Stimulated activated CD4-positive, alpha-beta T cell treated with anti-CD3 and anti-CD28 coated beads, Interleukin-12 subunit alpha, Interleukin-12 subunit beta, amount 100 ng/mL, for 24 hours (primary cell): Measurements from ENCODE around the gene ITGB1BP1.

Experiments used
- DNase-seq, 2 experiments: peaks; one replicate each; pipeline ENCODE4 v3.0.0-alpha.2; 2020; ENCODE audit warnings: low read depth in 2 of 2

ITGB1BP1 gene

GRCh38 chr2:9378433-9379390 is 44.6 kb downstream of the ITGB1BP1 start:
- DNase-seq = no peak

GRCh38 chr2:9377461-9378097 is 45.7 kb downstream of the ITGB1BP1 start:
- no peak for DNase-seq

GRCh38 chr2:9375857-9376428 is 47.4 kb downstream of the ITGB1BP1 start:
- DNase-seq = no peak

GRCh38 chr2:9374071-9374730 is 49.1 kb downstream of the ITGB1BP1 start:
- DNase-seq = no peak

GRCh38 chr2:9373476-9373875 is 49.9 kb downstream of the ITGB1BP1 start:
- no peak for DNase-seq

GRCh38 chr2:9373047-9373446 is 50.3 kb downstream of the ITGB1BP1 start:
- no peak for DNase-seq

GRCh38 chr2:9370746-9371145 is 52.6 kb downstream of the ITGB1BP1 start:
- DNase-seq = no peak

- no peak for DNase-seq
Observed at GRCh38 chr2:9366026-9366425, 57.3 kb downstream of the ITGB1BP1 start.

- DNase-seq = no peak
Observed at GRCh38 chr2:9365498-9366019, 57.8 kb downstream of the ITGB1BP1 start.

- DNase-seq = no peak
Observed at GRCh38 chr2:9364791-9365497, 58.4 kb downstream of the ITGB1BP1 start.

GRCh38 chr2:9364373-9364772 is 59.0 kb downstream of the ITGB1BP1 start:
- DNase-seq = no peak

- no peak for DNase-seq
Observed at GRCh38 chr2:9360701-9361100, 62.6 kb downstream of the ITGB1BP1 start.

GRCh38 chr2:9360110-9360509 is 63.2 kb downstream of the ITGB1BP1 start:
- DNase-seq = no peak

- no peak for DNase-seq
Observed at GRCh38 chr2:9359463-9359862, 63.9 kb downstream of the ITGB1BP1 start.

- DNase-seq = no peak
Observed at GRCh38 chr2:9358846-9359245, 64.5 kb downstream of the ITGB1BP1 start.

- no peak for DNase-seq
Observed at GRCh38 chr2:9356261-9356660, 67.1 kb downstream of the ITGB1BP1 start.

- DNase-seq = no peak
Observed at GRCh38 chr2:9355716-9356115, 67.6 kb downstream of the ITGB1BP1 start.

GRCh38 chr2:9355270-9355669 is 68.1 kb downstream of the ITGB1BP1 start:
- no peak for DNase-seq

GRCh38 chr2:9354318-9354717 is 69.0 kb downstream of the ITGB1BP1 start:
- DNase-seq = no peak
